ENCODE data around the gene MRGPRX4.

MRGPRX4 gene

GRCh38 chr11:18221274-18221876, 48.7 kb downstream of the MRGPRX4 start:
- DNase-seq = no peak

- no peak for DNase-seq
These were observed 50.3 kb downstream of the MRGPRX4 start for GRCh38 chr11:18222814-18223421.

Measured in activated CD4-positive, alpha-beta T cell treated with anti-CD3 and anti-CD28 coated beads, Interleukin-2, amount 50 U/mL, for 48 hours (primary cell).